GM12864 (cell line): ENCODE measurements around the gene FKBP15.

Experiments used
- DNase-seq: peaks from one replicate; pipeline ENCODE4 v3.0.0-alpha.2; 2011; ENCODE audit warnings: low read depth
- H3K4me3 ChIP-seq: 2 replicates; pipeline ENCODE4 v1.5.1; 2011; ENCODE audit warnings: mild to moderate bottlenecking, low read depth, low read length, control low read depth
- CTCF ChIP-seq: IDR thresholded peaks from 2 replicates; pipeline ENCODE4 v1.5.1; 2011; ENCODE audit warnings: low read depth, mild to moderate bottlenecking, moderate library complexity, low read length, control low read depth, inconsistent platforms; ENCODE audit errors: missing control alignments

The FKBP15 gene

GRCh38 chr9:113177251-113177650 is 43.8 kb downstream of the FKBP15 start:
- no peak for DNase-seq
- no peak overlapping the region for H3K4me3 ChIP-seq

DNA sequence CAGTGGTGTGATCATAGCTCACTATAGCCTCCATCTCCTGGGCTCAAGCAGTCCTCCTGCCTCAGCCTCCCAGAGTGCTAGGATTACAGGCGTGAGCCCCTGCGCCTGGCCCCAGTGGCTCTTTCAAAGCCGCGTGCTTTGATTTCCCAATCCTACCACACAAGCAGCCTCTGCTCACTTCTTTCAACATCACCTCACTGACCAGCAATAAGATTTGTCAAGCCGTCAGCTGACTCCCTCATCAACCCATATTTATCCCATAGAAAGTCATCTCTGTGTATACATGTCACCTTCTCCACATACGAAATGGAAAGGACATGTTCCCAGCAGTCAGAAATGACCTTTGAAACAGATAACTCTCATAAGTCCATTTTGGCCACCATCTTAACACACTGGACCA is 44.3 kb downstream of the FKBP15 start:
- no peak for TF ChIP-seq CTCF
- no peak for DNase-seq
- no peak overlapping the region for H3K4me3 ChIP-seq

More at GRCh38 chr9:113177251-113177650, 43.8 kb downstream of the FKBP15 start:
- no peak for TF ChIP-seq CTCF

GRCh38 chr9:113173341-113173740 is 47.7 kb downstream of the FKBP15 start:
- H3K4me3 ChIP-seq: no peak overlapping the region
- DNase-seq: no peak
- no peak for TF ChIP-seq CTCF

DNA sequence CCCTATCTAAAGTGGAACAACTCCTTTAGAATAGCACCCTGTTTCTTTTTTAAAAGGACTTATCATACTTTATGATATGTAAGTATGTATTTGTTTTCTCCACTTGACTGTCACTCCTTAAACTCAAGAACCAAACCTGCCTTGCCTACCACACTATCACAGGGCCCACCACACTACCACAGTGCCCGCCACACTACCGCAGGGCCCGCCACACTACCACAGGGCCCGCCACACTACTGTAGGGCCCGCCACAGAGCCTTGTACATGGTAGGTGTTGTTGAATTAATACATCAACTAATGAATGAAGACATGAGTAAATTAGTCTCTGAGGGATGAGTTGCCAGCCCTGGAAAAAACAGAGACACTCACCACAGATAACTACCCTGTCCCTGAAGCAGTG is 52.3 kb downstream of the FKBP15 start:
- TF ChIP-seq CTCF: no peak
- no peak for DNase-seq
- no peak overlapping the region for H3K4me3 ChIP-seq

DNA sequence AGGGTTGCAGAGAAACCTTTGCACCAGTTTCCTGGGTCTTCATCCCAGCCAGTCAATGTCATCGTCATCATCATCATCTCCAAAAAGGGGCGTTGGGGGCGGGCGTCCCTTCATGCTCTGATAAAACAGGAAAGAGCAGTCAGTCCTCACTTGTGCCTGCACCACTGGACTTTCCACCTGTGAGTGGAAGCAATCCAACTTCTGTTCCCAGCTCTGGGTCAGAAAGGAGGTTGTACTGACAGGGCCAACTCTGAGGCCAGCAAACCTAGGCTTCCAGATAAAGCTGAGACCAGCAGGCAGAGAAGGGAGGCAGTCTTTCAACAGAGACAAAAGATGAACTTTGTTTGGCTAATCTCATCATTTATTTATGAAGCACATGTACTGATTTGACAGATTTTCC is 55.0 kb downstream of the FKBP15 start:
- TF ChIP-seq CTCF: no peak
- no peak overlapping the region for H3K4me3 ChIP-seq
- no peak for DNase-seq

DNA sequence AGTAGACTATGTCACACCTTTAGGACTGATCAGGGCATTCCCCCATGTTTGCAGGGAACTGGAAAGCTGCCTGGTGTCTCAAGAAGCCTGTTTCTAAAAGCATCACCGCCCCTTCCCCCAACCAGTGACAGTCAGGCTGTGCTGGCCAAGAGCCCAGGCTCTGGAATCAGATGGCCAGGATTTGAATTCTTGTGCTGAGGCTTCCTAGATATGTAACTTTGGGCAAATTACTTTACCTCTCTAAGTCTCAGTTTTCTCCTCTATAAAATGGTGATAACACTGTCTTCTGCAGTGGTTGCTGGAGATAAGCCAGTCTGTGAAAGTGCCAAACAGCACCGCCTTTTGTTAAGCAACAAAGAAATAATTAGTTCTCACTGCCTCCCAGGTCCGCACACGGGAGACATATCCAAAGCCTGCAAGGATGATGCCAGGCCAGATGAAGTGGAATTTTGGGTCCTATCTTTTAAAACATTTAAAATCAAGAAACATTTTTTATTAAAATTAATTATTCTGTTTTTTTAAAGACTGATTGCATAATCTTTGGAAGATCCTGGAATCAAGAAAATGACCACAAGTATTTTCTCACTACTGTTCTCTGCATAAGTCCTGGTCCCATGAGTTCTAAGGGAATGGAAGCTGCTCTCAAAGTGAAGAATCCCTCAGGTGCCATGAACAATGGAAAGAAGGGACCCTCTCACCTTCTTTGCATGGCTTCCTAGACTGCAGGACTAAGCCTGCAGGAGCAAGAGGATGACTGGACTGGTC is 56.4 kb downstream of the FKBP15 start:
- no peak for TF ChIP-seq CTCF
- no peak overlapping the region for H3K4me3 ChIP-seq
- DNase-seq: no peak

DNA sequence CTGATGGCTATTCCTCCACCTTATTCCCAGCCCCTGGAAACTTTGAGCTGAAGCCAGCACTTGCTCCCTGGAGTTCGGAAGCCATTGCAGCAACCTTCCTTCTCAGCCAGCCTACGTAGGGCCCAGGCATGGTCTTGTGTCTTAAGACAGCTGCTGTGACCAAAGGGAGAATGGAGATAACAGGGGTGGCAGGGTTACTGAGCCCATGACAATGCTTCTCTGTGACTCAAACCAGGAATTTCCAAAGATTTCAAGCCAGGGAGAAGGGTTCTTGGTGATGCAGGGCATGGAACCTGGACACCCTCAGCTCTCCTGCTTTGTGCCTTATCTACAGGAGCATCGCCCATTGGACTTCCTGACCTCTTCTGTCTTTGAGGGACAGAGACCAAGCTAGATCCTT is 58.1 kb downstream of the FKBP15 start:
- TF ChIP-seq CTCF: no peak
- no peak overlapping the region for H3K4me3 ChIP-seq
- no peak for DNase-seq
